K562 (cell line): ENCODE results near the gene C11orf91. TPM values are rescaled to one million over a fixed set of nuclear protein-coding genes. Genes with fewer than 3 reads are reported as not detected.

Experiments
- BCOR ChIP-seq: fragments of 450-650 bp; IDR thresholded peaks from 2 replicates; pipeline ENCODE4 v1.6.1; 2016
- C11orf30 ChIP-seq: fragments of 450-650 bp; IDR thresholded peaks from 2 replicates; pipeline ENCODE4 v1.6.1; 2016; ENCODE audit warnings: low read depth, mild to moderate bottlenecking
- CHD1 ChIP-seq: fragments of 200-600 bp; sonication (generic); IDR thresholded peaks from one replicate; pipeline ENCODE4 v1.6.1; 2012; ENCODE audit warnings: mild to moderate bottlenecking, moderate library complexity, low read length, inconsistent platforms
- ETV1 ChIP-seq: fragments of 450-650 bp; conservative IDR thresholded peaks from 2 replicates; pipeline ENCODE4 v1.6.1; 2016; ENCODE audit warnings: missing genetic modification characterization, control low read depth, low read depth, missing compliant biosample characterization
- FOS ChIP-seq: IDR thresholded peaks from 3 replicates; pipeline ENCODE4 v1.6.1; 2011; ENCODE audit not compliant: insufficient read length; ENCODE audit errors: extremely low read depth
- HMG20A ChIP-seq: fragments of 450-650 bp; formaldehyde crosslinking; conservative IDR thresholded peaks from 2 replicates; pipeline ENCODE4 v1.4.0; 2020; ENCODE audit warnings: mild to moderate bottlenecking, mixed read lengths
- JUN ChIP-seq, 2 experiments: sonication (generic) in 1 of 2; formaldehyde crosslinking in 1 of 2; IDR thresholded peaks; 2 replicates each; pipeline versions ENCODE4 v1.6.1 to v1.8.0; 2012 to 2022; ENCODE audit warnings: borderline replicate concordance in 2 of 2, mild to moderate bottlenecking in 2 of 2, improper control_type of control experiment in 1 of 2, low read depth in 1 of 2, low read length in 1 of 2, missing genetic modification reagents in 1 of 2
- JUNB ChIP-seq: fragments of 450-650 bp; formaldehyde crosslinking; conservative IDR thresholded peaks from 2 replicates; pipeline ENCODE4 v1.4.0; 2020; ENCODE audit warnings: mild to moderate bottlenecking
- KAT7 ChIP-seq: sonication (generic); formaldehyde crosslinking; IDR thresholded peaks from 2 replicates; pipeline ENCODE4 v1.8.0; 2022; ENCODE audit warnings: missing genetic modification reagents, mild to moderate bottlenecking, borderline replicate concordance
- NCOA6 ChIP-seq: fragments of 450-650 bp; IDR thresholded peaks from 2 replicates; pipeline ENCODE4 v1.6.1; 2017; ENCODE audit warnings: mild to moderate bottlenecking
- PCBP1 ChIP-seq: fragments of 200-400 bp; formaldehyde crosslinking; IDR thresholded peaks from 2 replicates; pipeline ENCODE4 v1.6.1; 2018; ENCODE audit warnings: mild to moderate bottlenecking, low read depth, low read length; ENCODE audit not compliant: poor library complexity, severe bottlenecking
- PREB ChIP-seq: sonication (generic); formaldehyde crosslinking; IDR thresholded peaks from 2 replicates; pipeline ENCODE4 v1.8.1; 2023; ENCODE audit warnings: mild to moderate bottlenecking, missing genetic modification reagents
- RUNX1 ChIP-seq: sonication (generic); IDR thresholded peaks from 2 replicates; pipeline ENCODE4 v1.6.1; 2016; ENCODE audit warnings: antibody characterized with exemption, low read depth
- SMARCE1 ChIP-seq: fragments of 450-650 bp; IDR thresholded peaks from 2 replicates; pipeline ENCODE4 v1.7.1; 2016; ENCODE audit warnings: mild to moderate bottlenecking
- SNRNP70 ChIP-seq: fragments of 200-400 bp; formaldehyde crosslinking; optimal IDR thresholded peaks from 2 replicates; pipeline ENCODE3; 2017; ENCODE audit warnings: low read depth, low read length
- SREBF1 ChIP-seq: fragments of 150-350 bp; IDR thresholded peaks from 2 replicates; pipeline ENCODE4 v1.6.1; 2014; ENCODE audit warnings: antibody characterized with exemption, low read depth, low read length, borderline replicate concordance
- SREBF2 ChIP-seq: sonication (generic); formaldehyde crosslinking; IDR thresholded peaks from 2 replicates; pipeline ENCODE4 v1.4.0; 2020; ENCODE audit warnings: mild to moderate bottlenecking, missing genetic modification reagents
- TCF7 ChIP-seq: sonication (generic); IDR thresholded peaks from 2 replicates; pipeline ENCODE4 v1.6.1; 2016; ENCODE audit warnings: antibody characterized with exemption, borderline replicate concordance
- TCFL5 ChIP-seq: fragments of 250-450 bp; sonication (Bioruptor Pico); conservative IDR thresholded peaks from 2 replicates; pipeline ENCODE4 v1.6.1; 2021; ENCODE audit warnings: mild to moderate bottlenecking, moderate library complexity, matching md5 sums
- U2AF1 ChIP-seq: fragments of 200-400 bp; formaldehyde crosslinking; optimal IDR thresholded peaks from 2 replicates; pipeline ENCODE3; 2017; ENCODE audit warnings: mild to moderate bottlenecking, low read depth, low read length, moderate library complexity
- ZC3H11A ChIP-seq: IDR thresholded peaks from 2 replicates; pipeline ENCODE4 v1.6.1; 2012; ENCODE audit warnings: low read depth, low read length, improper control_type of control experiment
- ZC3H8 ChIP-seq: fragments of 450-650 bp; IDR thresholded peaks from 2 replicates; pipeline ENCODE4 v1.6.1; 2017
- ZEB2 ChIP-seq: fragments of 450-650 bp; IDR thresholded peaks from 2 replicates; pipeline ENCODE4 v1.6.1; 2016
- ZNF175 ChIP-seq: fragments of 200-800 bp; sonication (Bioruptor generic); IDR thresholded peaks from 2 replicates; pipeline ENCODE4 v1.6.1; 2016; ENCODE audit warnings: low read depth, mild to moderate bottlenecking, missing genetic modification characterization, missing compliant biosample characterization
- ZNF224 ChIP-seq: sonication (generic); formaldehyde crosslinking; IDR thresholded peaks from 2 replicates; pipeline ENCODE4 v1.8.0; 2022; ENCODE audit warnings: mild to moderate bottlenecking, missing genetic modification reagents
- ZNF316 ChIP-seq: fragments of 450-650 bp; IDR thresholded peaks from 2 replicates; pipeline ENCODE4 v1.6.1; 2016
- ZNF347 ChIP-seq: fragments of 450-650 bp; formaldehyde crosslinking; IDR thresholded peaks from 2 replicates; pipeline ENCODE4 v1.4.0; 2020; ENCODE audit warnings: low read depth, mild to moderate bottlenecking, moderate library complexity
- ZNF398 ChIP-seq: fragments of 250-450 bp; sonication (Bioruptor Pico); IDR thresholded peaks from 2 replicates; pipeline ENCODE4 v1.8.0; 2021; ENCODE audit warnings: moderate library complexity, mild to moderate bottlenecking, inconsistent platforms
- ZNF57 ChIP-seq: fragments of 450-650 bp; formaldehyde crosslinking; IDR thresholded peaks from 2 replicates; pipeline ENCODE4 v1.4.0; 2020; ENCODE audit warnings: mild to moderate bottlenecking, moderate library complexity
- polyA plus RNA-seq, 8 experiments: library from polyadenylated mRNA; depleted of rRNA in 4 of 8; stranded (reverse) in 5 of 8; unstranded in 3 of 8; fragments of >200 nt; fragmentation: Nextera tagmentation in 2 of 8; fragmentation: Illumina TruSeq in 1 of 8; extraction: Ambion mirVana in 2 of 8; extraction: Trizol in 1 of 8; gene quantifications; 2 replicates each; pipeline versions ENCODE4 v1.2.1 to v1.2.3, GENCODE V29; 2011 to 2014; ENCODE audit warnings: inconsistent platforms in 1 of 8, missing spikeins in 1 of 8
- total RNA-seq, 7 experiments: library from RNA; depleted of rRNA in 6 of 7; stranded (reverse); fragments of >200 nt in 6 of 7; fragmentation: Illumina TruSeq in 2 of 7; extraction: Trizol in 2 of 7; gene quantifications; 2 replicates each; pipeline versions ENCODE4 v1.2.1 to v1.2.3, GENCODE V29; 2011 to 2021; ENCODE audit warnings: low replicate concordance in 1 of 7

The C11orf91 gene
- total and polyA plus RNA-seq, 9 of the 15 experiments (the other 6 are each of a cell fraction or from before 2014, with no cell fraction given) = not detected

GRCh38 chr11:33723238-33723881 is 22.7 kb upstream of the C11orf91 start (continued):
- TF ChIP-seq ZC3H11A = no peak
- no peak for TF ChIP-seq PCBP1
- TF ChIP-seq JUN (IDR thresholded peaks at IDR 0.05; ENCODE audit: borderline replicate concordance, low read depth, low read length) = peak; percentile 93
- TF ChIP-seq JUN (CRISPR knock-in tag; IDR thresholded peaks at IDR 0.05; ENCODE audit: borderline replicate concordance) = no peak
- peak; percentile 58; the same call in 1 of the 2 replicates for TF ChIP-seq JUNB (CRISPR knock-in tag)
- no peak for TF ChIP-seq TCFL5 (CRISPR knock-in tag)
- no peak for TF ChIP-seq TCF7
- TF ChIP-seq HMG20A (CRISPR knock-in tag) = no peak
- TF ChIP-seq ZC3H8 = no peak
- TF ChIP-seq RUNX1 = no peak
- no peak for TF ChIP-seq PREB (CRISPR knock-in tag)
- no peak for TF ChIP-seq ZNF224 (CRISPR knock-in tag)
- TF ChIP-seq ETV1 (tag) = no peak
- TF ChIP-seq SNRNP70 = no peak
- TF ChIP-seq ZNF57 (CRISPR knock-in tag) = no peak
- TF ChIP-seq ZNF316 = peak; percentile 93
- TF ChIP-seq ZNF175 (CRISPR knock-in tag) = no peak
- no peak for TF ChIP-seq ZNF347
- TF ChIP-seq U2AF1 = no peak
- TF ChIP-seq ZNF398 (CRISPR knock-in tag) = no peak
- TF ChIP-seq FOS = no peak
- TF ChIP-seq NCOA6 = no peak
- peak; percentile 93 for TF ChIP-seq C11orf30
- no peak for TF ChIP-seq CHD1
- no peak for TF ChIP-seq BCOR
- peak; percentile 89 for TF ChIP-seq SMARCE1
- 0 out of 2 replicates have a peak, but pooled peaks have one; percentile 20 for TF ChIP-seq ZEB2
- no peak for TF ChIP-seq SREBF2
- no peak for TF ChIP-seq SREBF1
- no peak for TF ChIP-seq KAT7
